ENCODE data around the gene NADSYN1. TPM values are rescaled to one million over a fixed set of nuclear protein-coding genes. Genes with fewer than 3 reads are reported as not detected.
A peak's percentile ranks its signal among the peaks of the same experiment; 100 is the strongest.

The NADSYN1 gene
- total and polyA plus RNA-seq, 4 experiments from 2014 or later: 35.9 to 243 (median 136) TPM

- H3K27ac ChIP-seq (ENCODE audit: low read depth, low read length): no peak overlapping the region
- no peaks in the 10 kb centered on the region for H3K27me3 ChIP-seq (ENCODE audit: insufficient read depth, low read length)
- ChIA-PET CTCF (ENCODE audit: partially characterized antibody) (no interaction called here), POLR2A (ENCODE audit: partially characterized antibody) (no interaction called here)
- no peak overlapping the region for H3K4me3 ChIP-seq (ENCODE audit: low read length in 2 of 2)
- no peak overlapping the region for H3K27ac Mint-ChIP-seq
- no peak overlapping the region for H3K4me3 Mint-ChIP-seq
- H3K27me3 Mint-ChIP-seq: peaks cover 17 to 42% of the 10 kb centered on the region in 2 donors
- H3K9me3 Mint-ChIP-seq: peaks cover 0 to 18% (median 8%) of the 10 kb centered on the region in 8 donors
- no peak for DNase-seq
- no peaks in the 10 kb centered on the region for H3K9me3 ChIP-seq (ENCODE audit: control insufficient read depth in 1 of 2, low read length in 2 of 2)
- H3K4me1 ChIP-seq (ENCODE audit: insufficient read depth, low read length): no peaks in the 10 kb centered on the region
- no peaks in the 10 kb centered on the region for H3K4me1 Mint-ChIP-seq
- H3K36me3 ChIP-seq (ENCODE audit: insufficient read depth, low read length): no peaks in the 10 kb centered on the region
- intact Hi-C loops (cut with micrococcal nuclease): no loop called here
- peaks cover 0 to 7% of the 10 kb centered on the region in 2 donors for H3K36me3 Mint-ChIP-seq
These were observed 90.9 kb downstream of the NADSYN1 start for GRCh38 chr11:71543866-71544265.

GRCh38 chr11:71544525-71545214 lies 91.7 kb downstream of the NADSYN1 start:
- no peak for DNase-seq
- H3K27ac Mint-ChIP-seq: no peak overlapping the region
- H3K4me3 ChIP-seq (ENCODE audit: low read length in 2 of 2): no peak overlapping the region
- peaks cover 0 to 13% (median 8%) of the 10 kb centered on the region in 8 donors for H3K9me3 Mint-ChIP-seq
- intact Hi-C loops (cut with micrococcal nuclease): no loop called here
- H3K27me3 ChIP-seq (ENCODE audit: insufficient read depth, low read length): no peaks in the 10 kb centered on the region
- no peaks in the 10 kb centered on the region for H3K4me1 Mint-ChIP-seq
- H3K9me3 ChIP-seq (ENCODE audit: control insufficient read depth in 1 of 2, low read length in 2 of 2): no peaks in the 10 kb centered on the region
- H3K27ac ChIP-seq (ENCODE audit: low read depth, low read length): no peak overlapping the region
- no peak overlapping the region for H3K4me3 Mint-ChIP-seq
- CTCF ChIA-PET (ENCODE audit: partially characterized antibody): no interaction called here
- H3K36me3 Mint-ChIP-seq: peaks cover 0 to 7% of the 10 kb centered on the region in 2 donors
- peaks cover 18 to 38% of the 10 kb centered on the region in 2 donors for H3K27me3 Mint-ChIP-seq
- H3K4me1 ChIP-seq (ENCODE audit: insufficient read depth, low read length): no peaks in the 10 kb centered on the region
- POLR2A ChIA-PET (ENCODE audit: partially characterized antibody): no interaction called here
- H3K36me3 ChIP-seq (ENCODE audit: insufficient read depth, low read length): no peaks in the 10 kb centered on the region

GRCh38 chr11:71545405-71545966 lies 92.5 kb downstream of the NADSYN1 start:
- ChIA-PET CTCF (ENCODE audit: partially characterized antibody) (no interaction called here), POLR2A (ENCODE audit: partially characterized antibody) (no interaction called here)
- Mint-ChIP-seq H3K4me1 (no peaks in the 10 kb centered on the region), H3K9me3 (peaks cover 0 to 12% (median 8%) of the 10 kb centered on the region in 8 donors), H3K27me3 (peaks cover 19 to 38% of the 10 kb centered on the region in 2 donors), H3K4me3 (no peak overlapping the region), H3K36me3 (peaks cover 0 to 7% of the 10 kb centered on the region in 2 donors), H3K27ac (no peak overlapping the region)
- Histone ChIP-seq H3K27ac (ENCODE audit: low read depth, low read length) (no peak overlapping the region), H3K9me3 (ENCODE audit: control insufficient read depth in 1 of 2, low read length in 2 of 2) (no peaks in the 10 kb centered on the region), H3K36me3 (ENCODE audit: insufficient read depth, low read length) (no peaks in the 10 kb centered on the region), H3K4me3 (ENCODE audit: low read length in 2 of 2) (no peak overlapping the region), H3K4me1 (ENCODE audit: insufficient read depth, low read length) (no peaks in the 10 kb centered on the region), H3K27me3 (ENCODE audit: insufficient read depth, low read length) (no peaks in the 10 kb centered on the region)
- no peak for DNase-seq
- intact Hi-C loops (cut with micrococcal nuclease): no loop called here

- Mint-ChIP-seq H3K9me3 (peaks cover 0 to 2% (median 0%) of the 10 kb centered on the region in 8 donors), H3K36me3 (no peaks in the 10 kb centered on the region), H3K4me1 (no peaks in the 10 kb centered on the region), H3K27ac (peak within 1 kb of the TSS in 1 of 7 donors; percentile 67), H3K27me3 (peaks cover 14 to 21% of the 10 kb centered on the region in 2 donors), H3K4me3 (no peak within 1 kb of the TSS)
- Histone ChIP-seq H3K27me3 (ENCODE audit: insufficient read depth, low read length) (no peaks in the 10 kb centered on the region), H3K27ac (ENCODE audit: low read depth, low read length) (no peak within 1 kb of the TSS), H3K4me1 (ENCODE audit: insufficient read depth, low read length) (no peaks in the 10 kb centered on the region), H3K9me3 (ENCODE audit: control insufficient read depth in 1 of 2, low read length in 2 of 2) (no peaks in the 10 kb centered on the region), H3K36me3 (ENCODE audit: insufficient read depth, low read length) (no peaks in the 10 kb centered on the region), H3K4me3 (ENCODE audit: low read length in 2 of 2) (no peak within 1 kb of the TSS)
- DNase-seq: no peak
- ChIA-PET CTCF (ENCODE audit: partially characterized antibody) (no interaction called here), POLR2A (ENCODE audit: partially characterized antibody) (no interaction called here)
- intact Hi-C loops (cut with micrococcal nuclease): no loop called here
These were observed 95.1 kb downstream of the NADSYN1 start, which contains the start of gene KRTAP5-9 for GRCh38 chr11:71548120-71548519. Gene KRTAP5-9, plus strand, starts transcription at chr11:71548420. Its CDS starts 238 bp downstream, at chr11:71548658.

GRCh38 chr11:71548716-71549151 lies 95.7 kb downstream of the NADSYN1 start:
- Histone ChIP-seq H3K36me3 (ENCODE audit: insufficient read depth, low read length) (no peaks in the 10 kb centered on the region), H3K4me1 (ENCODE audit: insufficient read depth, low read length) (no peaks in the 10 kb centered on the region), H3K27ac (ENCODE audit: low read depth, low read length) (no peak overlapping the region), H3K4me3 (ENCODE audit: low read length in 2 of 2) (no peak overlapping the region), H3K27me3 (ENCODE audit: insufficient read depth, low read length) (no peaks in the 10 kb centered on the region), H3K9me3 (ENCODE audit: control insufficient read depth in 1 of 2, low read length in 2 of 2) (no peaks in the 10 kb centered on the region)
- intact Hi-C loops (cut with micrococcal nuclease): no loop called here
- CTCF ChIA-PET (ENCODE audit: partially characterized antibody): no interaction called here
- DNase-seq: no peak
- Mint-ChIP-seq H3K27ac (no peak overlapping the region), H3K27me3 (peaks cover 14 to 16% of the 10 kb centered on the region in 2 donors), H3K9me3 (peaks cover 0 to 2% (median 0%) of the 10 kb centered on the region in 8 donors), H3K4me1 (no peaks in the 10 kb centered on the region), H3K36me3 (no peaks in the 10 kb centered on the region), H3K4me3 (no peak overlapping the region)
- POLR2A ChIA-PET (ENCODE audit: partially characterized antibody): no interaction called here

Small RNA genes within 50 kb of the gene (microRNA-seq; reads per million reads assigned to microRNA genes)
- gene MIR6754 (ENCODE audit: borderline microRNAs expressed, borderline number of aligned reads, borderline replicate concordance): not detected

Other genes with a start within 250 kb of the NADSYN1 start
- not detected for gene SHANK2, start 200.6 kb upstream of the NADSYN1 start, total RNA-seq
- not detected for gene SHANK2, start 200.6 kb upstream of the NADSYN1 start, polyA plus RNA-seq
- gene DHCR7, start 4.8 kb upstream of the NADSYN1 start, total RNA-seq: 10 to 100 TPM; 15.3 to 16.2 TPM
- 10 to 100 TPM; 17.7 to 18.0 TPM for gene DHCR7, start 4.8 kb upstream of the NADSYN1 start, polyA plus RNA-seq
- gene KRTAP5-7, start 74.1 kb downstream of the NADSYN1 start, total RNA-seq: not detected
- not detected for gene KRTAP5-7, start 74.1 kb downstream of the NADSYN1 start, polyA plus RNA-seq
- gene KRTAP5-8, start 84.8 kb downstream of the NADSYN1 start, total RNA-seq: not detected
- gene KRTAP5-8, start 84.8 kb downstream of the NADSYN1 start, polyA plus RNA-seq: not detected
- gene KRTAP5-9, start 95.2 kb downstream of the NADSYN1 start, total RNA-seq: not detected
- not detected for gene KRTAP5-9, start 95.2 kb downstream of the NADSYN1 start, polyA plus RNA-seq
- not detected for gene KRTAP5-10, start 112.4 kb downstream of the NADSYN1 start, total RNA-seq
- not detected for gene KRTAP5-10, start 112.4 kb downstream of the NADSYN1 start, polyA plus RNA-seq
- not detected for gene KRTAP5-11, start 129.7 kb downstream of the NADSYN1 start, total RNA-seq
- gene KRTAP5-11, start 129.7 kb downstream of the NADSYN1 start, polyA plus RNA-seq: not detected

Data from CD4-positive, alpha-beta memory T cell (primary cell).